ENCODE measurements around the gene LIN7B.
A peak's percentile ranks its signal among the peaks of the same experiment; 100 is the strongest.

The LIN7B gene

DNA sequence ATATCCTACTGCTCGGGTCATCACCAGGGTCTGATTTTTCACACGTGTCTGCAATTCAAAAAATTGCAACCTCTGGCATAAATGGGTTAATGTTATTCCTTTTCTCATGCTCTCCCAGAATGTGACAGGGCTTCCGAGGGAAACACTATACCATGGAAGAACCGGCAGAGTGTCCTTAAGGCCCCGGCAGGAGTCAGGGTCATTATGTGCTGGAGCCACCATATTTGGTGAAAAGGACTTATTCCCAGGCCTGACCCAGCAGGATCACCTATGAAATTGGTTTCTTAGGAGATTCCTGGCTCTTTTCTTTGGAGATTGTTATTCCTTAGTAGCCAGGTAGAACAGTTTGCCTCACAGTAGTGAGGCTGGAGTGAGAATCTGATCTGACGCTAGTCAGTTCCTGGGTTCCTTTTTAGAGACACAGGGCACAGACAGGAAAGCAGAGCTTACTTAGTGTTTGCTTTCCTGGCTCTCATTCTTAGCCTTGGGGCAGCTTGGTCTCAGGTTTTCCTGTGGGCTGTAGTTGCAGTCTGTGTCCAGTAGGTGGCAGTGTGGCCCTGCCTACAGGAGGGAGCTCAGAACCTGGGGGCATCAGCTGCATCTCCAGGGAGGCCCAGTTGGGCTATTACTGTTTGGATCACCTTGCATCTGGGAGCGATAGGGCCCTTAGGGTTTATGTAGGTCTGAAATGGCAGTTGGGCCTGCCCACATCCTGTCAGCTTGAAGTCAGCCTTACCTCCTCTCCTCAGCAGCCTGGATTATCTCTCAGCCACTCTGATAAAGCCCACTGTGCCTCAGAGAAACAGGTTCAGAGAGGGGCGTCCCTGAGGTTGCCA lies 16.5 kb upstream of the LIN7B start:
- DNase-seq: peak; percentile 67

DNA sequence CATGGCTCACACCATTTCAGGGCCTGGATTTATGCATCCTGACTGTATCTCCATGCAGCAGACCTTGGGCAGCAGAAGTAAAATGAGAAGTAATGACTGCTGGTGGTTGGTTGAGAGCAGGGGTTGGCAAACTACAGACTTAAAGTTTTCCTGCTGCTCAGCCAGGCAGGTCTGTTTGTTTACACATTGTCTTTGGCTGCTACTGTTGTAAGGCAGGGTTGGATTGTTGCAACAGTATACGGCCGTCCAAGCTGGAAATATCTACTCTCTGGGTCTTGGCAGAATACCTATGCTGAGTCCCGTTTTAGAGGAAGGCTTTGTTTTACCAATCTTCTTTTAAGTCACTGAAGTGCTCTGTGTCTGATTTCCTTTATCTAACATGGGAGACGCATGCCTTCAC lies 15.4 kb upstream of the LIN7B start:
- DNase-seq: no peak

DNA sequence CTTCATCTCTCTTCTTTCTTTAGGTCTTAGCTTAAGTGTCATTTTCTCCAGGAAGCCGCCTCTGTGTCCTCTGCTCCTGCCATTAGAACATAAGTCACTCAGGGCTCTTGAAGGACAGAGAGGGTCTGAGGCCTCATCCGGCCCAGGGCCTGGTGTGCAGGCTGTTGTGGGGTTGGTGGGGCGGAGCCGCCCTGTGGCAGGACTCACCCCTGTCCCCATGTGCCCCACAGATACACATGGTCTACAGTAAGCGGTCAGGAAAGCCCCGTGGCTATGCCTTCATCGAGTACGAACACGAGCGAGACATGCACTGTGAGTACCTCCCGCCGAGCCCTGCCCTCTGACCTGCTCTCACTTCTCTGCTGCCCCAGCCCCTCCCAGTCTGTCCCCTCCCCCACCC lies 13.0 kb upstream of the LIN7B start:
- no peak for DNase-seq

DNA sequence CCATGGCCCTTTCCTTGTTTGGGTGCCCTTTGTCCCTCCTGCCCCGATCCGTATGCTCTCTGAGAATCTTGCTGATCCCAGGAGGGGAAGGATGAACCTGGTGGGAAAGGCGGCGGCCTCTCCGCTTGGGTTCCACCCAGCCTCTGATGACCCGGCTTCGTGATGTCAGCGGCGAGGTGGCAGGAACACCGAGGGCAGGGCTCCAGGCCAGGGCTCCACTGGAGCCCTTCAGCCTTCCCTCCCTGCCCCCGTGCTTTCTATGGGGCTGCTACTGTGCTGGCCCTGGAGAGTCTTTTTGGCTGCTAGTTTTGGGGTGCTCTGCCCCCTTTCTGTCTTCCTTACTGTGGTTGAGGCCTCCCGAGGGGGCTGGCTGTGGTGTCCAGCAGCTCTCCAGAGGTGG lies 11.9 kb upstream of the LIN7B start:
- no peak for DNase-seq

DNA sequence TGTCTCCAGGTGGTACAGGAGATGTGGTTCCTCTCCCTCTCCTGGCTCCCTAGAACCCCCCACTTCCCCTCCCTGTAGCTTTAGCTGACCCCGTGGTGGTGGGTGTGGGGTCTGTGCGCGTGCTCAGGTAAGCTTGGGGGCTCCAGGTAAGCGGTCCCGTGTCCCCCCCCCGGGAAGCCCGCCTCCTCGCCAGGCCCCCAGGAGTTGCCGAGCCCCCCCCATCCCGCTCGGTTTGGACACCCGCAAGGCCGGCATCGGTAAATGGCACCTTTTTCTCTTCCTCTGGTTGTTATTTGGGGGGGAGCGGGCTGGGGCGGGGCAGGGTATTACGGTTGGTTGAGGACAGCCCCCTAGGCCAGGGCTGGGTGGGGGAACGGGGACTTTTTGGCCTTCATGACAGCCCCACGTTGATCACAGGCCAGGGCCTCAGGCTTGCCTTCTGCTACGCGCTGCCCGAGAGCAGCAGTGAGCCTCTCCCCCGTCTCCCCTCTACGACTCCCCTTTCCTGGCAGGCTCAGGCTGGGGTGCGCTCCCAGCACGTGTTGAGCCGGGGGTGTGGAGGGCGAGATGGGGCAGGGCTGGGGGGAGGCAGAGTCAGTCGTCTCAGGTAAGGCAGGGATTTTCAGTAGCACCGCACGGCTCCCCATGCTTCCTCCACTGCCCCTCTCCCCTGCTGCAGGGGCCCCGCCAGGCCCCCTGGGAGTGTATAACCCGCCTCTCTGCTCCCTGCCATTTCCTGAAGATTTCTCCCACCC lies 10.7 kb upstream of the LIN7B start:
- DNase-seq: no peak

DNA sequence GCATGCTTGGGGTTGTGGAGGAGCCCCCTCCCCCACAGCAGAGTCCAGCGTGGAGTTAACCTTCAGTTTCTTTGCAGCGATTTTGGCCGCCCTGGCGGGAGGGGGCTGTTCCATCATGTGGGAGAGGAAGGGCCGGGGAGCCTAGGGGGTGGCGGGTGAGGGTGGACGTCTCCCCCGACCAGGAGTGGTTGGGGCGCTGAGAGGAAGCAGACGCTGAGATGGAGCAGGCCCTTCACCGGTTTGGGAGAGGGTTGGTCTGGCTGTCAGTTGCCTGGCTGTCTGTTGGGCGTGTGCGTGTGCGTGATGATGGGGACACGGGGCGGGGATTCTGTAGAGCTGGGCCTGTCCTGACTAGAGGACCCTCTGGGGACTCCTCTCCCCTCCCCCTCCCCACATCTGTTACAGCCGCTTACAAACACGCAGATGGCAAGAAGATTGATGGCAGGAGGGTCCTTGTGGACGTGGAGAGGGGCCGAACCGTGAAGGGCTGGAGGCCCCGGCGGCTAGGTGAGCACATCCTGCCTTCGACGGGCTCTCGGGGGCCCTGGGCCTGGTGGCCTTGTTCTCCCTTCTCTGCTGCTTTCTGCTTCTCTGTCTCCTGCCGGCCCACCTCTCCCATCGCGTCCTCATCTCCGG lies 9.8 kb upstream of the LIN7B start:
- no peak for DNase-seq

DNA sequence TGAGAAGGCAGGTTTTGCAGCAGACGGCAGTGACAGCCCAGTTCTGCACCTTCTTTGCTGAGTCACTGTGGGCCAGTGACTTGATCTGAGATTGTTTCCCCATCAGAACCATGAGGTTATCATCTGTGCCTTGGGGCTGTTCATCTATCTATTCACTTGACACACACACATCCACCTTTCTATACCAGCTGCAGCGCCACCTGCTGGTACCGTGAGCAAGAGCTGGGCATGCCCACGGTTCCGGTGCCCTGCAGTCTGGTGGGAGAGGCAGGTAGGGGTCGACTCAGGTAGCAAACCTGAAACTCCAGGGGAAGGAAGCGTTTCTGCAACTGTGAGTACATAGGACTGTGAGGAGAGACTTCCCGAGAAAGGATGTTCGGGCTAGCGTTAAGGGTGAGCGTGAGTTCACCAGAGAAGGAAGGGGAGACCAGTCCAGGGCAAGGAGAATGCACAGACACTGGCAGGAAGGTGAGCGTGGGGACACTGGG lies 7.5 kb upstream of the LIN7B start:
- DNase-seq: peak; percentile 70

DNA sequence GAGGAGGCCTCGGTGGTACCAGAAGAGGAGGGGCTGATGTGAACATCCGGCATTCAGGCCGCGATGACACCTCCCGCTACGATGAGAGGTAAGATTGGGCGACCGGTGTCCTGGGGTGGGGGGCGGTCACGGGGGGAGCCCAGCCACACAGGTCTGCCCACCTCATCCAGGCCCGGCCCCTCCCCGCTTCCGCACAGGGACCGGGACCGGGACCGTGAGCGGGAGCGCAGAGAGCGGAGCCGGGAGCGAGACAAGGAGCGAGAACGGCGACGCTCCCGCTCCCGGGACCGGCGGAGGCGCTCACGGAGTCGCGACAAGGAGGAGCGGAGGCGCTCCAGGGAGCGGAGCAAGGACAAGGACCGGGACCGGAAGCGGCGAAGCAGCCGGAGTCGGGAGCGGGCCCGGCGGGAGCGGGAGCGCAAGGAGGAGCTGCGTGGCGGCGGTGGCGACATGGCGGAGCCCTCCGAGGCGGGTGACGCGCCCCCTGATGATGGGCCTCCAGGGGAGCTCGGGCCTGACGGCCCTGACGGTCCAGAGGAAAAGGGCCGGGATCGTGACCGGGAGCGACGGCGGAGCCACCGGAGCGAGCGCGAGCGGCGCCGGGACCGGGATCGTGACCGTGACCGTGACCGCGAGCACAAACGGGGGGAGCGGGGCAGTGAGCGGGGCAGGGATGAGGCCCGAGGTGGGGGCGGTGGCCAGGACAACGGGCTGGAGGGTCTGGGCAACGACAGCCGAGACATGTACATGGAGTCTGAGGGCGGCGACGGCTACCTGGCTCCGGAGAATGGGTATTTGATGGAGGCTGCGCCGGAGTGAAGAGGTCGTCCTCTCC lies 6.3 kb upstream of the LIN7B start:
- no peak for DNase-seq

DNA sequence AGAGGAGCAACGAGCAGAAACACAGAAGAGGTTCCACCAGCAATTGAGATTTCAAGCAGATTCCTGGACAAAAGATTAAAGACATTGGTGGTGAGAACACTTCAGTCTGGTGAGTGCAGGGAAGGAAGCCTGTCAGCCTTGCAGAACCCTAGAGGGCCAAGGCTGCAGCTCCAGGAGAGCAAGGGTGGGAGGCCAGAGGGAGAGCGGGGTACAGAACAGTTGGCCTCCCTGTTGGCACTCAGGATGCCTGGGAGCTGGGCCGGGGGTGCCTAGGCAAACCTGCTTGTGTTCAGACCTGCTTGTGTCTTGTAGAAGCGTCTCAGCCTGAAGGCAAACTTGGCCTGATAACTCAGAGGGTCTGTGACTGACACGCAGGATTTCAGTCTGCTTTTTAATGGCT lies 5.1 kb upstream of the LIN7B start:
- DNase-seq: no peak

DNA sequence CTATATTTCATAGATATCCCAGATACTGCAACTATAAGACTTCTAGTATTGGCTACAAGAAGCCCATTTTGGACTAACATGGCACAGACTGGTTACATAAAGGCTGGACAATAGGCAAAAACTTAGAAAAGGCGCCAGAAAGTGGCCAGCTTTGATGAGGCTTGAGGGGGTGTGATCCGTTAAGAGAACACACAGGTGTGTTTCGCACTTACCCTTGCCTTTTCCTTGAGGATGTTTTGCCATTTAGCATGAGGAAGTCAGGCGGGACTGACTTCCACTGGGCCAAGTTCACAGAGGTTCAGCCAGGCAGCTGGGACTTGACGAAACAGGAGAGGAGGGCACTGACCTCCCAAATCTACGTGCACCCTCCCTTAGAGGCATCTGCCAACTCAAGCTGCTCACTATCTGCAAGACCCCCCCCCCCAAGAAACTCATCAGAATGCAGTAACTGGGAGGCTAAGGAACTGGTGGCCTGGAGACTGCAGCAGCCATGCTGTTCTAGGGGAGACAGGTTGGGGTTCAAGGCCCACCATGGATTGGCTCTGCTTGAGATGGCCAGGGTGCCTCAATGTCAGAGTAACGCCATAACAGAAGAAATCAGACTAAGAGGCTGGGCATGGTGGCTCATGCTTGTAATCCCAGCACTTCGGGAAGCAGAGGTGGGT lies 4.5 kb upstream of the LIN7B start:
- DNase-seq: no peak

DNA sequence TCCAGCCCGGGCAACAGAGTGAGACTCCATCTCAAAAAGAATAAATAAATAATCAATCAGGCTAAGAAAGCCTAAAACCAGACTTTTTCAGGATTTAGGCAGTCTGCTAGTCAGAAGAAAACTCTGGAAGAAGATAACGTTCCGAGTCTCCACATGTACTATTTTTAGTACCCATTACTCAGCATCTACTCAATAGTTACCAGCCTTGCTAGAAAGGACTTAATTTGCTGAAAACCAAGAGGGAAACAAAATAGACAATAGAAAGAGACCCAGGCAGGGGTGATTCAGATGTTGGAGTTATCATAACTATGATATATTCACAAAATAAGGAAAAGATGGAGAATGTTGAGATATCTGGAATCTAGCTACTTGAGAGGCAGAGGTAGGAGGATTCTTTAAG lies 3.6 kb upstream of the LIN7B start:
- DNase-seq: no peak

DNA sequence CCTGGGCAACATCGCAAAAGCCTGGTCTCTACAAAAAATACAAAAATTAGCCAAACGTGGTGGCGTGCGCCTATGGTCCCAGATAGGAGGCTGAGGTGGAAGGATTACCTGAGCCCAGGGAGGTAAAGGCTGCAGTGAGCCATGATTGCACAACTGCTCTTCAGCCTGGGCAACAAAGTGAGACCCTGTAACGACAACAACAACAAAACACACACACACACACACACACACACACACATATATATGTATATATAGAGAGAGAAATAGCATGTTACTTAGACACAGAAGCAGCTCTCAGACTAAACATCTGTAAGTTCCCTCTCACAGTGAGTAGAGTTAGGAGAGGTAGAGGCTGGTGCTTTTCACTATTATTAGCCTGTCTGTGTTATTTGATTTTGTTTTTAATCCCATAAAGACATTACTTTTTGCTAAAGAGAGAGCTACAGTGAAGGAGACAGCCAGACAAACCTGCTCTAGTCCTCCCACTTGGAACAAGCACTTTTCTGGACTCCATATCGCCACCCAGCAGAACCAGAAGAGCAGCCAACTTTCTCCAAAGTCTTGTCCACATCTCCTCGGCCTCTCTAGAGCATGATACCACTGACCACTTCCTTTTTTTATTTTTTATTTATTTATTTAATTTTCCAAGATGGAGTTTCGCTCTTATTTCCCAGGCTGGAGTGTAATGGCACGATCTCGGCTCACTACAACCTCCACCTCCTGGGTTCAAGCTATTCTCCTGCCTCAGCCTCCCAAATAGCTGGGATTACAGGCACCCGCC lies 2.8 kb upstream of the LIN7B start:
- no peak for DNase-seq

DNA sequence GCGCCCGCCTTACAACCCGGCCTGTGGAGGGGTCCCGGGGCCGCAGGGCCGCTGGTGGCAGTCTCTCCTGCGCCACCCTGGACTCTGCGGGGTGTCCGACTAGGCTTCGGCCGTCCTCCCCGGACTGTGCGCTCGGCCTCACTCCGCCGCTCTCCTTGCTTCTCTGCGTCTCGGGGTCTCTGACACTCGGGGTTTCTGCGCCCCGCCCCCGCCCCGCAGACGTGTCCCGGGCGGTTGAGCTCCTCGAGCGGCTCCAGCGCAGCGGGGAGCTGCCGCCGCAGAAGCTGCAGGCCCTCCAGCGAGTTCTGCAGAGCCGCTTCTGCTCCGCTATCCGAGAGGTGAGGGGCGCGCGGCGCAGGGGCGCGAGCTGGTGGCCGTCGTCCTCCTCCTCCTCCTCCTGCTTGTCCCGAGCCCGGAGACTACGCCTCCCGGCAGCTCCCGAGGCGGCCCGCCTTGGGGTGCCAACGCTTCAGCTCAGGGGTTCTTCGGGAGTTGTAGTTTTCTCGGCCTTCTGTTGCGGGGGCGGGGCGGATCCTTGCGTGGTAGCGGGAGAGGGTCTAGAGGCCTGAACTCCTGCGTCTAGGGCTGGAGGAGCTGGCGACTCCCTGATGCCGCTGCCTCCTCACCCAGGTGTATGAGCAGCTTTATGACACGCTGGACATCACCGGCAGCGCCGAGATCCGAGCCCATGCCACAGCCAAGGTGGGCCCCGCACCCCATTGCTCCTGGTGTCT lies 627 bp downstream of the LIN7B start:
- peak; percentile 66 for DNase-seq

DNA sequence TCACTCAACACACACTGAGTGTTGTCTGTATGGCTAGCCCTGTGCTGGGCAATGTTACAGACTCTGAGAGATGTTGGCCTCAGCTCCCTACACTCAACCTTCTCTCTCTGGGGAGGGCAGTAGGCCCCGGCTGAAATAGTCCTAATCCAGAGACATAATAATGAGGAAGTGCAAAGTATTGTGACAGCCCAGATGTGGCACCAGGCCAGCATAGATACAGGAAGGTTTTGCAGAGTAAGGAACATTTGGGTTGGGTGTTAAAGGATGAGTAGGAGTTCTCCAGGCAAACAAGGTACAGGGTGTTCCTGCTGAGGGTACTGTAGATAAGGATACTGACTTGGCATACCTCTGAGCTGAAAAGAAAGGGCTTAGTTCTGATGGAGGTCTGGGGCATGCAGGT lies 2.4 kb downstream of the LIN7B start:
- no peak for DNase-seq

DNA sequence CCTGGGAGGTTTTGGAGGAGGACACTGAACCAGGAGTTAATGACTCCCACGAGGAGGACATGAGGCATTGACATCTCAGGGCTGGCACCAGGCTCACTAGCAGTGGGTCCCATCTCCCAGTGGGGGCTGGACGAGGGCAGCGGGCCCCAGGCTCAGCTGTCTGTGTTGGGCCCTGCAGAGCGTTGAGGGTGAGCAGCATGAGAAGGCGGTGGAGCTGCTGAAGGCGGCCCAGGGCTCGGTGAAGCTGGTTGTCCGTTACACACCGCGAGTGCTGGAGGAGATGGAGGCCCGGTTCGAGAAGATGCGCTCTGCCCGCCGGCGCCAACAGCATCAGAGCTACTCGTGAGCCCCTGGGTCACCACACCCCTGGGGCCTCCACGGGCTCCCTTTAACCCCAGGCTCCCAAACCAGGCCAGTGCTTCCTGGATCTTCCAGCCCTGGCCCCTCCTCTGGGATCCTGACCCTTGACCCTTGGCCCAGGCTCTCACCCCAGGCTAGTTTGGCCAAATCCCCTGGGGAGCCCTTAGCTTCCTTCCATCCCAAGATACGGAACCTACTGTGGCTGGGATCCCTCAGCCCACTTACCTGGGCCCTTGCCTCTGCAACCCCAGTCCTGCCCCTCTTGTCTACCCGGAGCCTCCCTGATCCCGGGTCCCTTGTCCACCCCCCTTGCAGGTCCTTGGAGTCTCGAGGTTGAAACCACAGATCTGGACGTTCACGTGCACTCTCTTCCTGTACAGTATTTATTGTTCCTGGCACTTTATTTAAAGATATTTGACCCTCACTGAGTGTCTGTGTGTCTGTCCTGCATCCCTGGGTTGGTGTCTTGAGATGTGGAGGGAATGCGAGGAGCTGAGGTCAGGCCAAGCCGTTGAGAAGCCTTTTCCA lies 3.8 kb downstream of the LIN7B start:
- DNase-seq: no peak

DNA sequence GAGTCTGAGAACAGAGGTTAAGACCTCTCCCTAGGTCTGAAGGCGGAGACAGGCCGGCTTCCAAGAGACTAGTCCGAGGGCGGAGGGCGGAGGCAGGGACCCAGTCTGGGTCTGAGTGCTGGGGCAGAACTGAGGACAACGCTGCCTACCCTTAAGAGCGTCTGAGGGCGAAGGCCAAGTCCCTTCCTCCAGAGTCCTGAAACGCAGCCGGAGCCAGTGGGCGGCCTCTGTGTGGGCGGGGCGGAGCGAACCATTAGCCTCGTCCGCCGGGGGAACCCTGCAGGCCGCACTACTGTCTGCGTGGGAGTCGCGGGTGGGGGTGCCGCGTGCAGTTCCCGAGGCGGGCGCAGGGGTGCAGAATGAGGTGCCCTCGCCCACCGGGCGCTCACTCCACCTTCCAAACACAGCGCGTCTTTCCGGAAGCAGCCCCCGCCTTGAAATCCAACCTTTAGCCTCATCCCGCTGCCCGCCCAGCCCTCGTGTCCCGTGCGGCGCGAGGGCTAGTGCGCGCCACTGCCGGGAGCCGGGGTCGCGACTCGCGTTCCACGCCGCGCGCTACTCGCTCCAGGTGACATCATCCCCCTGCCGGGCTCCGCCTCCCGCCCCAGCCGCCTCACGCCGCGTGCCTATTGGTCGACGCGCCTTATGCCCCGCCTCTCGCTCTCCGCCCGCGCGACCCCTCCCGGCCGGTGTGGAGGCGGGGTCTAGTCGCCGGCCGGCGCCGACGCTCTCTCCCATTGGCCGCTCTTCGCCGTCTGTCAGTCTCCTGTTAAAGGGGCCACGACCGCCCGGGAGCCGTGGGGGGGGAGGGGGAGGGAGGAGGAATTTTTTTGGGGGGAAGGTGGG lies 4.6 kb downstream of the LIN7B start, which contains the start of gene C19orf73:
TSS of gene C19orf73 (minus strand) at position 579 of the 846 bp plus-strand sequence. CDS start at position 458, 121 bp downstream.
- peak; percentile 94 for DNase-seq

DNA sequence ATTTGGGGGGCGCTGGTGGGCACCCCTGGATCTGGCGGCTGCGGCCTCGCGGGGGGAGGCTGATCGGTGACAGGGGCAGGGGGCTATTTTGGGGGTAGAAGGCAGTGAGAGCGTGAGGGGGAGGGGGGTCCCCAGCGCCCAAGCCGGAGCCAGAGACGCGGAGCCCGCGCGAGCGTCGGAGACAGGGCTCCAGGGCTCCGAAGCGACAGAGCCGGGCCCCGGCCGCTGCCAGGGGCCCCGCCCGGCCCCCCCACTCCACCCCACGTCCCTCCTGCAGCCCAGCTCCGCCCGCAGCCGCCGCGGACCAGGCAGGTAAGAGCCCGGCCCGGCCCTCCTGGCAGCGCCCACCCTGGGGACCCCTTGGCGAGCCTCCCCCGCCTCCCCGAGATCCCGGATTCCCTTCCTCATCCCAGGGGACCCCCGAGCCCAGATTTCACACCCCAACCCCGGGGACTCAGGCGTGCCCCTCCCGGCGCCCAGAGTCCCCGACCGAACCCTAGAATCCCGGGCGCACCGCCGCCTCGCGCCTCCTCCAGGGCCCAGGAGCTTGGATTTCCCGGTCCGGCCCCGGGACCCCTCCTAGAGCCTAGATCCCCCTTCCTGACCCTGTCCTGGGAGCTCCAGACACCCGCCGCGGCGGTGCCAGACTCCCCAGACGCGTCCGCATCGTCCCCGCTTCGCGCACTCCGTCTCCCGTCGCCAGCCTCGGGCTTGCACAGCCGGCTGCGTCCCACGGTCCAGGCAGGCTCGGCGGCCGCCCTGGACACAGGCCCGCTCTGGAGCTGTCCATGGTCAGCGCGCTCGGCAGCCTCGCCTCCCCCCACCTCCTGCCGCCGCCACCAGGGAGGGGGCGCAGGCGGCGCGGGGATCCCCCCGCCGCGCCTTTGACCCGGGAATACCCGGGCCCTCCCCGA lies 5.5 kb downstream of the LIN7B start, which contains the start of gene PPFIA3:
TSS of gene PPFIA3 (plus strand) at position 134 of the 914 bp plus-strand sequence. CDS start 8,330 bp downstream, outside the sequence.
- peak; percentile 19 for DNase-seq

Measured in activated naive CD4-positive, alpha-beta T cell treated with anti-CD3 and anti-CD28 coated beads, Interleukin-2, amount 50 U/mL, for 16 hours (primary cell).